ENCODE data around the gene XXYLT1. TPM values are rescaled to one million over a fixed set of nuclear protein-coding genes. Genes with fewer than 3 reads are reported as not detected.

XXYLT1 gene
- total and polyA plus RNA-seq, 2 donors from 2014 or later = 5.7 to 10.7 TPM

DNA sequence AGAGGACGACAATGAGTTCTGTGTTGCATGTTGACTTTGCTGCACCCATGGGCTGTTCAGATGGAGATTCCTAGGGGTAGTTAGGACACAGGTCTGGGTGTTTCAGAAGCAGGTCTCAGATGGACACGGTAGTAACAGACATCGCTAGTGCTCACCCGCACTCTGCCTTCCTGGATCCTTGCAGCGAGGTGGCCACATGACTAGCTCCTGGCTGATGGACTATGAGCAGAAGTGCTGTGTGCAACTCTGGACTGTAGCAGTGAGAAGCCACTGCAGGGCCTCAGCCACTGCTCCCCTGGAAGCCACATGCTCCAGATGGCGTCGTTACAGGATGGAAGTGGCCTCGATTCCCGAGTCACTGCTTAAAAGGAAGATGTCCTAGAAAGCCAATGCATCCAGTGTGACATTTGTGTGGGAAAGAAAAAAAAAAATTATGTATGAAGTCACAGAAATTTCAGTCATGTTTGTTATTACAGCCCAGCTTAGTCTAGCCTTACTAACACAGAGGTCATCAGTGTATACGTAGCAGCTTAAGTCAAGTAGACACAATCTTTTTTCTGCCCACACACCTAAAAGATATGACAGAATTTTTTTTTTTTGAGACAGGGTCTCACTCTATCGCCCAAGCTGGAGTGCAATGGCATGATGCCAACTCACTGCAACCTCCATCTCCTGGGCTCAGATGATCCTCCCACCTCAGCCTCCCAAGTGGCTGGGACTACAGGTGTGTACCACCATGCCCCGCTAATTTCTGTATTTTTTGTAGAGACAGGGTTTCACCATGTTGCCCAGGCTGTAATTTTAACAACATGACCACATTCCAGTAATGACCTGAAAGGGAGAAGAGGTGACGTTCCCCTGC, 95.3 kb downstream of the XXYLT1 start:
- DNase-seq (peak in 1 of 5 donors; percentile 24), FAIRE-seq (no peak)
- Histone ChIP-seq H3K27me3 (ENCODE audit: control insufficient read depth, insufficient read depth, low read length) (no peaks in the 10 kb centered on the region), H3K4me3 (ENCODE audit: low read length in 3 of 3) (no peak overlapping the region), H3K4me1 (ENCODE audit: control insufficient read depth in 2 of 3, insufficient read depth in 2 of 3, low read depth in 1 of 3, low read length in 3 of 3) (peaks cover 0 to 3% (median 2%) of the 10 kb centered on the region in 3 donors), H3K27ac (ENCODE audit: low read depth in 2 of 2, low read length in 2 of 2) (no peak overlapping the region), H3K36me3 (ENCODE audit: control insufficient read depth in 2 of 3, insufficient read depth in 3 of 3, low read length in 3 of 3) (no peaks in the 10 kb centered on the region), H3K9ac (ENCODE audit: low read length in 3 of 3) (no peak overlapping the region), H3K9me3 (ENCODE audit: control insufficient read depth in 2 of 3, insufficient read depth in 1 of 3, low read length in 3 of 3) (no peaks in the 10 kb centered on the region)
- TF ChIP-seq, protein P1, sequence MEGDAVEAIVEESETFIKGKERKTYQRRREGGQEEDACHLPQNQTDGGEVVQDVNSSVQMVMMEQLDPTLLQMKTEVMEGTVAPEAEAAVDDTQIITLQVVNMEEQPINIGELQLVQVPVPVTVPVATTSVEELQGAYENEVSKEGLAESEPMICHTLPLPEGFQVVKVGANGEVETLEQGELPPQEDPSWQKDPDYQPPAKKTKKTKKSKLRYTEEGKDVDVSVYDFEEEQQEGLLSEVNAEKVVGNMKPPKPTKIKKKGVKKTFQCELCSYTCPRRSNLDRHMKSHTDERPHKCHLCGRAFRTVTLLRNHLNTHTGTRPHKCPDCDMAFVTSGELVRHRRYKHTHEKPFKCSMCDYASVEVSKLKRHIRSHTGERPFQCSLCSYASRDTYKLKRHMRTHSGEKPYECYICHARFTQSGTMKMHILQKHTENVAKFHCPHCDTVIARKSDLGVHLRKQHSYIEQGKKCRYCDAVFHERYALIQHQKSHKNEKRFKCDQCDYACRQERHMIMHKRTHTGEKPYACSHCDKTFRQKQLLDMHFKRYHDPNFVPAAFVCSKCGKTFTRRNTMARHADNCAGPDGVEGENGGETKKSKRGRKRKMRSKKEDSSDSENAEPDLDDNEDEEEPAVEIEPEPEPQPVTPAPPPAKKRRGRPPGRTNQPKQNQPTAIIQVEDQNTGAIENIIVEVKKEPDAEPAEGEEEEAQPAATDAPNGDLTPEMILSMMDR (IDR thresholded peaks at IDR 0.05; ENCODE audit: borderline replicate concordance, extremely low read depth, insufficient read depth) = no peak
- intact Hi-C loops (cut with DNase I) = no loop called here

DNA sequence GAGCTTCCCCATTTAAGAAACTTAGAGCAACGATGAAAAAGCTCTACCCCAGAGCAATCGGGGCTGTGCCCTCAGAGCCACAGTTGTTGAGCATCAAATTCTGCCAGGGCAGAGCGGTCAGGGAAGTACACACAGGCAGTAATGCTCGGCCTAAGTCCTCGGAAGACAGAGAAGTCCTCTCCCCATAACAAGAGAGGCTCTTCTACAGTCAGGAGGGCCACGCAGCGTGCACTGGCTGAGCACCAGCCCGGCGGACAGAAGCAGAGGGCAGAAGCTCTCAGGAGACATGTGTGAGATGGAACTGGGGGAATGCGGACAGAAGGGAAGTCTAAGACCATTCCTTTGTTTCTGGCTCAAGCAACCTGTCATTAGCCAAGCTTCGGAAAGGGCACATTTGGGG, 95.9 kb downstream of the XXYLT1 start:
- H3K36me3 ChIP-seq (ENCODE audit: control insufficient read depth in 2 of 3, insufficient read depth in 3 of 3, low read length in 3 of 3) = no peaks in the 10 kb centered on the region
- H3K27ac ChIP-seq (ENCODE audit: low read depth in 2 of 2, low read length in 2 of 2) = no peak overlapping the region
- peaks cover 0 to 3% (median 0%) of the 10 kb centered on the region in 3 donors for H3K4me1 ChIP-seq (ENCODE audit: control insufficient read depth in 2 of 3, insufficient read depth in 2 of 3, low read depth in 1 of 3, low read length in 3 of 3)
- H3K27me3 ChIP-seq (ENCODE audit: control insufficient read depth, insufficient read depth, low read length) = no peaks in the 10 kb centered on the region
- H3K9me3 ChIP-seq (ENCODE audit: control insufficient read depth in 2 of 3, insufficient read depth in 1 of 3, low read length in 3 of 3) = no peaks in the 10 kb centered on the region
- FAIRE-seq (no peak), DNase-seq (no peak)
- TF ChIP-seq, protein P1 (IDR thresholded peaks at IDR 0.05; ENCODE audit: borderline replicate concordance, extremely low read depth, insufficient read depth) = no peak
- H3K9ac ChIP-seq (ENCODE audit: low read length in 3 of 3) = no peak overlapping the region
- H3K4me3 ChIP-seq (ENCODE audit: low read length in 3 of 3) = no peak overlapping the region
- intact Hi-C loops (cut with DNase I) = no loop called here

DNA sequence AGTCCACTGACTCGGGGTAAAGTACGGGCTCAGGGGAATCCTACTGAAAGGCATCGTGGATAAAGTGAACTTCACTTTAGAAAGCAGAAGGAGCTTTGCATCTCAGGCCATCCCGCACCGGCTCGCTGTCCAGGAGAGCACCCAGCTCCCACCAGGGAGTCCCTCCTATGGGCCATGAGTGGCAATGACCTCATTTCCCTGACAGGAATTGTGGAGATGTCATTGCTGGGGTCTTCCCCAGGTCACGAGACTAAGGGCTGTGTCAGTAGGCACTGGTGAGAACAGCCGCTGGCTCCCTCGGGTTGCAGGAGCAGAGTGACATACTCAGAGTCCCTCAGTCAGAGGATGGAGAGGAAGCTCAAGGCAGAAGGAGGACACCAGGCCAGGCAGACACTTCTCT, 97.3 kb downstream of the XXYLT1 start:
- FAIRE-seq (no peak), DNase-seq (peak in 1 of 5 donors; percentile 23)
- intact Hi-C loops (cut with DNase I) = no loop called here
- no peak overlapping the region for H3K4me3 ChIP-seq (ENCODE audit: low read length in 3 of 3)
- TF ChIP-seq, protein P1 (IDR thresholded peaks at IDR 0.05; ENCODE audit: borderline replicate concordance, extremely low read depth, insufficient read depth) = no peak
- H3K36me3 ChIP-seq (ENCODE audit: control insufficient read depth in 2 of 3, insufficient read depth in 3 of 3, low read length in 3 of 3) = no peaks in the 10 kb centered on the region
- H3K9me3 ChIP-seq (ENCODE audit: control insufficient read depth in 2 of 3, insufficient read depth in 1 of 3, low read length in 3 of 3) = no peaks in the 10 kb centered on the region
- no peak overlapping the region for H3K27ac ChIP-seq (ENCODE audit: low read depth in 2 of 2, low read length in 2 of 2)
- no peaks in the 10 kb centered on the region for H3K27me3 ChIP-seq (ENCODE audit: control insufficient read depth, insufficient read depth, low read length)
- no peaks in the 10 kb centered on the region for H3K4me1 ChIP-seq (ENCODE audit: control insufficient read depth in 2 of 3, insufficient read depth in 2 of 3, low read depth in 1 of 3, low read length in 3 of 3)
- no peak overlapping the region for H3K9ac ChIP-seq (ENCODE audit: low read length in 3 of 3)
